ENCODE results near the gene ZNF787.
"Not testable (repeated sequence)": the region's sequence is repeated elsewhere in the genome, so short reads cannot be mapped to it uniquely, and the experiment has no call there.

The ZNF787 gene

DNA sequence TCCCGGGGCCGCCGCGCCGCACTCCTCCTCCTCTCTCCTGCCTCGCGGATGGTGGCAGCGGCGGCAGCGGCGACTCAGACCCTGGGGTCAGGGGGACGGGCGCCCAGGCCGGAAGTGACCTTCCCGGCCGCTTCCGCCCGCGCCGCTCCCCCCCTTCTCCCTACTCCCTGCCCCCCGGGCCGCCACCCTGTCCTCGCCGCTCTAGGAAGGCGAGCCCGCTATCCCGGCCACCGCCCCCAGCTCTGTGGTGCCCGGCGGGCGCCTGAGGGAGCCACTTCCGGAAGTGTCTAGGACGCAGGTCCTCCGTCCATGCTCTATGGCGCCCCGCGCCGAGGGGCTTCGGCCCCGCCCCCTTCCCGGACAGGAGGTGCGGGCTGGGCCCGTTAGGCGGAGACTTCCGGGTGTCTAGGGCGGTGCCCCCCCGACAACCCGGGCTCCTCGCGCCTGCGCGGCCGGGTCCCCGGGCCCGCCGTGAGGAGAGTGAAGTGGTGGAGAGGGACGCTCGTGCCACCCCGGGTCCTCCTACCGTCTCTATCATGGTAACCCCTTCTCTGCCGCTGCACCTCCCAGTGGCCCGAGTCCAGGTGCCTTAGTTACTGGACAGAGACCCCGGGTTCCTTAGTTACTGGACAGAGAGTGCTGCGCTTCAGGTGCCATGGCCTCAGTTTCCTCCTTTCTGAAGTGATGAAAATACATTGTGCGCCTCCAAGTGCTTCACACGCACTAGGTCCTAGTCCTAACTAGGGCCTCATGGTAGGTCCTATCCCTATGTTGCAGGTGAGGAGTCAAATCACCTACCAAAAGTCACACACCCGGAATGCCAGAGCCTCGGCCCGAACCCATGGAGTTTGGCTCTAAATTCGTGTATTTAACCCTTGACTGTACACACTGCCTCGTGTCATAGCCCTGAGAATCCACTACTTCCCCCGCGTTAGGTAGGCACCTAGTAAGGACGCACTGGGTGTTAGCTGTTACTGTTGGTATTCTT is at the start of gene ZNF787:
TSS of gene ZNF787 (minus strand) at position 116 of the 988 bp plus-strand sequence. CDS start 18,078 bp downstream, outside the sequence.
- peak; percentile 98 for DNase-seq

DNA sequence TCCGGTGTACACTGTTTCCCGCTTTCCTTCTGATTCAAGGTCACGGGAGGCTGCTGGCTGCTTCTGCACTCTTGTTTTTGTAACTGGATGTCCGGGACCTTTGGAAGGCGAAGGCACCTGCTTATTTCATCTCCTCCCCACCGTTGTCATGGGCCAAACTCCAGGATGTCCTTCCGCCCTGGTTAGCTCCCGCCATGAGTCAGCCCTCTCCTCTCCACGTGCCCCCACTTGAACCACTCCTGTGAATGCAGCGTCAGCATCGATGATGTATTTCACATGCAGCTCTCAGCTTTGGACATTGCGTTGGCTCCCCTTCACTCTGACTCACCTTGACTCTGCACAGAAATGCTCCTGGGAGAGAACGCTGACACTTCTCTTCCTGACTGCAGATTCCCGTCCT is 49.2 kb upstream of the ZNF787 start:
- DNase-seq: no peak

DNA sequence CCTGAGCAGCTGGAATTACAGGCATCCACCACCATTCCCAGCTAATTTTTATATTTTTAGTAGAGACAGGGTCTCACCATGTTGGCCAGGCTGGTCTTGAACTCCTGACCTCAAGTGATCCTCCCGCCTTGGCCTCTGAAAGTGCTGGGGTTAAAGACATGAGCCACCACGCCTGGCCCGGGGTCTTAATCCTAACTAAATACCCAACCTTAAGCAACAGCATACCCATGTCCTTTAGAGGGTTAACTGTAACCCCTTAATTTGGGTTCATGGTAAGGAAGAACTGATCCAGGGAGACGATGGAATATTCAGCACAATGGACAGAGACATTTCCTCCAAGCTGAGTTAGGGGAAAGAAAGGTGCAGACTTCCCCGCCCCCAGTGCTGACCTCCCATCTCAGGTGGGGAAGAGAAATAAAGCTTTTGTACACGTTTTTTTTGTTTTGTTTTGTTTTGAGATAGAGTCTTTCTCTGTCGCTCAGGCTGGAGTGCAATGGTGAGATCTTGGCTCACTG is 46.0 kb upstream of the ZNF787 start:
- no peak for DNase-seq

DNA sequence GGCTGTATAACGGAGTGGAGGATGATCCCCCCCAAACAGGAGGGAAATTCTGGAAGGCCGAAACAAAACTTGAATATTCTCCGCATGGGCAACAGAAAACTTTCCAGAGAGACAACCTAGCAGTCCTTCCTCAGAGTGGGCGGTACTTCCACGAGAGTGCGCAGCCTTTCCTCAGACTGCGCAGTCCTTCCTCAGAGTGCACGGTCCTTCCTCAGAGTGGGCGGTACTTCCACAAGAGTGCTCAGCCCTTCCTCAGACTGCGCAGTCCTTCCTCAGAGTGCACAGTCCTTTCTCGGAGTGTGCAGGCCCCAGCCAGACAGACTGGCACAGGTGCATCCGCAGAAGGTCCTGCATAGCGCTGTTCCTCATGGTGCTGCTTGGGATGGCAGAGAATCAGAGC is 42.0 kb upstream of the ZNF787 start:
- no peak for DNase-seq

DNA sequence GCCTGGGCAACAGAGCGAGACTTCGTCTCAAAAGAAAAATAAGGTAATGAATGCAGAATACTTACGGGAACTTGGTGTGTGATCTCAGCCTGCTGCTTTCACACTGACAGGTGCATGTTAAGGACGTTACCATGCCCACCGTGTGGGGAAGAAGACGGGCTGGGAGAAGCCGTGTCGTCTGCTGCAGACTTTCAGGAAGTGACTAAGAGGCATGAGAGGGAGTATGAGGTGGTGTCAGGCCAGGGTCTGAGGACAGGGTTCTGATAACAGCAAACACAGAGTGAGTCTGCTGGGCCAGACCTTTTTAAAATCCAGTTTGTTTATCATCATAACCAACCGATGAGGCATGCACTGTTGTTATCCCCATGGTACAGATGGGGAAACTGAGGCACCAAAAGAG is 41.2 kb upstream of the ZNF787 start:
- no peak for DNase-seq

DNA sequence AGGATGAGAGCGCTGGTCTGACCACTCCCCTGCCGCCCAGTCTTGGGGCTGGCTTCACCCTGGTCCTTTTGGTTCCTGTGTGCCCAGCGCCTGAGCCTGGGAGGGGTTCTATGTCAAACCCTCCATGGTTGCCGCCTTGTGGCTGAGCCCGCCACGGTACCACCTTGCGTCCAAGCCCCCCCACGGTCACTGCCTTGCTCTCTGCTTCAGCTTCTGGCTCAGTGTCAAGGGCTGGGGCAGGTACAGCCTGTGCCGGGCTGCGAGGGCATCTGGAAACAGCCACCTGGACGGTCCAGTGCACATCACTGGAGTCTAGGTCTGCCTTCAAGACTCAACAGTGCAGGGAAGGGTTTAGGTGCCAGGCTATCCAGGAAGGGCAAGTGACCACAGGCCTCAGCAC is 40.4 kb upstream of the ZNF787 start:
- no peak for DNase-seq

DNA sequence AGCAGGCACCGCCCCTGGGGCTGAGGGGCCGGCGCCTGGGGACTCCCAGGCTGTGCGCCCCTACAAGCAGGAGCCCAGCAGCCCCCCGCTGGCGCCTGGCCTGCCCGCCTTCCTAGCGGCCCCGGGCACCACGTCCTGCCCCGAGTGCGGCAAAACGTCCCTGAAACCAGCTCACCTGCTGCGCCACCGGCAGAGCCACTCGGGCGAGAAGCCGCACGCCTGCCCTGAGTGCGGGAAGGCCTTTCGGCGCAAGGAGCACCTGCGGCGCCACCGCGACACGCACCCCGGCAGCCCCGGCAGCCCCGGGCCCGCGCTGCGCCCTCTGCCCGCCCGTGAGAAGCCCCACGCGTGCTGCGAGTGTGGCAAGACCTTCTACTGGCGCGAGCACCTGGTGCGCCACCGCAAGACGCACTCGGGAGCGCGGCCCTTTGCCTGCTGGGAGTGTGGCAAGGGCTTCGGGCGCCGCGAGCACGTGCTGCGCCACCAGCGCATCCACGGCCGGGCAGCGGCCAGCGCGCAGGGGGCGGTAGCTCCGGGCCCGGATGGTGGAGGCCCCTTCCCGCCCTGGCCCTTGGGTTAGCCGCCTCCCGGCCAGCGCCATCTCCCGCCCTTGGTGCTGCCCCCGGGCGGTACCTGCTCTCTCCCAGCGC is 38.7 kb upstream of the ZNF787 start:
- DNase-seq: no peak

DNA sequence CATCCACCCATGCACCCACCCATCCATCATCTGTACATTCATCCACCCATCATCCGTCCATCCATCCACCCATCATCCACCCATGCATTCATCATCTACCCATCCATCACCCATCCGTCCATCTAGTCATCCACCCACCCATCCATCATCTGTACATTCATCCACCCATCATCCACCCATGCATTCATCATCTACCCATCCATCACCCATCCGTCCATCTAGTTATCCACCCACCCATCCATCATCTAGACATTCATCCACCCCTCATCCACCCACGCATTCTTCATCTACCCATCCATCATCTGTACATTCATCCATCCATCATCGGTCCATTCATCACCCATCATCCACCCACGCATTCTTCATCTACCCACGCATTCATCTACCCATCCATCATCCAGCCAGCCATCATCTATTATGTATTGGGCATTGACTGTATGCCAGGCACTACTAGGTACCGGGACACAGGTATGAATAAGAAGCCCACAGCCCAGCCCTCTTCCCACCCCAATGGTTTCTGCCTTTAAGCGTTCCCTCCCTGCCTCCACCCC is 38.0 kb upstream of the ZNF787 start:
- no peak for DNase-seq

DNA sequence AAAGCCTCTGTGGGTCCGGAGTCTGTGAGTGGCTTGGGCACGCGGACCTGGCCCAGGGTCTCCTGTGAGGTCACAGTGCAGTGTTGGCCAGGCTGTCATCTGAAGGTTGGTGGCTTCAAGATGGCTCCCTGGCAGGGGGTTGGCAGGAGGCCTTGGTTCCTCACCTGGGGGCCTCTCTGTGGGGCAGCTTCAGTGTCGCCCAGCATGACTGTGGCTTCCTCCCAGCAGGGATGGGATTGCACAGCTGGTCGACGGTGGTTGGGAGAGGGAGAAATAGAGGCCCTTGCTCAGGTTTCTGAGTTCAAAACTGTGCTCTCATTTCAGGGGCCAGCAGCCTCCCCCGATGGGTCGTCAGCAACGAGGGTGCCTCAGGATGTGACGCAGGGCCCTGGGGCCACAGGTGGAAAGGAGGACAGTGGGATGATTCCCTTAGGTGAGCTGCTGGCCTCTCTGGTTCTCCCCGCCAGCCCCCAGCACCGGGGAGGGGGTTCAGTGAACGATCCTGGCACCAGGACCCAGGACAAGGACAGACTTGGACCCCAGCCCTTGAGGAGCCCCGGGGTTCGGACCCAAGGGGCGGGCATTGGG is 37.2 kb upstream of the ZNF787 start:
- no peak for DNase-seq

DNA sequence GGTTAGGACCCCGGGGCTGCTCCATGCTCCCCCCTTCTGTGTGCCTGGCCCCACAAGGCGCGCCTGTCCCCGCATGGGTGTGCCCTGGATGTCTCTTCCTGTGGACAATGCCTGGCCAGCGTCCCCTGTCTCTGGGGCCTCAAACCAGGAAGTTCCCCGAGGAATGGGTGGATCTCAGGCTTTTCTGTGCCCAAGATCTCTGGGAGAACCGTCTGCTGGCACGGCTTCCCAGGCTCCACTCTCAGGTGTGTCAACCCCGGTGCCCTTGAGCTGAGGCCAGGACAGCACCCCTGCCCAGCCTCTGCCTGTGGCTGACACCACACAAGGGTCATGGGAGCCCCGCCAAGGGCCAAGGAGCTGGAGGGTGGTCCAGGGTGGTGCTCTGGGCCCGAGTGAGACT is 35.7 kb upstream of the ZNF787 start:
- no peak for DNase-seq

DNA sequence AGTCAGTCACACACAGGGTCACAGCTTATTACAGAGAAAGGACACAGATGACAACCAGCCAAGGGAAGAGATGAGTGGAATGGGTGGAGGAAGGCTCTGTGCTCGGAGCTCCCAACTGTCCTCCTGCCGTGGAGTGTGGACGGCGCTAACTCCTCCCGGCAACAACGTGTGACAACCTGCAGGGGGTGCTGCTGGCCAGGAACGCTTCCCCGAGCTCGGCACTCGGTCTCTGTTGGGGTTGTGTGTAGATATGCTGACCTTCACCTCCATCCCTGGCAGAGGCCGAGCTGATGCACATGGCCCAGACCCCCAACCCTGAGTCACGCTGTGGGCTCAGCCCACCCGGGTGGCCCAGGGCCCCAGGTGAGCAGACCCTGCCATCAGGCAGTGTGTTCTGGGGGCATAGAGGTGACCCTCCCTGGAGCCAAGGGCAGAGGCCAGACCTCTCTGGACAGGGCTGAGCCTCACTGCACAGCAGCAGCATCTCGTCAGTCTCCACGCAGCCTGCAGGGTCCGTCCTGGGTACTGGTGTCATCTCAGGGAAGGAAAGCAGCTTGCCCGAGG is 34.1 kb upstream of the ZNF787 start:
- DNase-seq: no peak

DNA sequence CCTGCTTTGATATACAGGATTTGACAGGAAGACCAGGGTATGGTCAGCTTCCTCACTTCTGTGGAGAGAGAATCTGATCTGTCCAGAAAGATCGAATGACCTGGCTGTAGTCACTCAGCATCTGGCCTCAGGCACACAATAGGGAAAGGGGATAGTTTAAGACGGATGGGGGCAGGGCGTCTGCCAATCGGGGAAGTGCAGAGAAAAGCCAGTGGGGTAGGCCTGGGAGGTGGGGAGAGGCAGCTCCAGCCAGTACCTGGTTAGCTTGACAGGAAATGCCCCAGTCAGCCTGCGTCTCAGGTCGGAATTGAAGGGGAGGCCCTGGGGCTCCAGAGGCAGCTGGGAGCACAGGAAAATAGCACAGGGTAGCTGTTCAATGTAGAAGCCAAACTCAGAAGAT is 32.4 kb upstream of the ZNF787 start:
- DNase-seq: no peak

DNA sequence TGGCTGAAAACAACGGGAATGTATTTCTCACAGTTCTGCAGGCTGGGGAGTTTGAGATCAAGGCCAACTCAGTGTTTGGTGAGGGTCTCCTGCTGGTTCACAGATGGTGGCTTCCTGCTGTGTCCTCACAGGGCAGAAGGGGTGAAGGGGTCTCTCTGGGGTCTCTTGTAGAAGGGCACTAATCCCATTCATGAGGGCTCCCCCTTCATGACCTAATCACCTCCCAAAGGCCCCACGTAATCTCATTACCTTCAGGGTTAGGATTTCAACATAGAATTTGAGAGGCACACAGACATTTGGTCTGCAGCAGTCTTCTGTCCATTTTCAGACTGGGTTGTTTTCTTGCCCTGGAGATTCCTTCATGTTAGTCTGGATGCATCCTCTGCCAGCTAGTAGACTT is 31.5 kb upstream of the ZNF787 start:
- no peak for DNase-seq

DNA sequence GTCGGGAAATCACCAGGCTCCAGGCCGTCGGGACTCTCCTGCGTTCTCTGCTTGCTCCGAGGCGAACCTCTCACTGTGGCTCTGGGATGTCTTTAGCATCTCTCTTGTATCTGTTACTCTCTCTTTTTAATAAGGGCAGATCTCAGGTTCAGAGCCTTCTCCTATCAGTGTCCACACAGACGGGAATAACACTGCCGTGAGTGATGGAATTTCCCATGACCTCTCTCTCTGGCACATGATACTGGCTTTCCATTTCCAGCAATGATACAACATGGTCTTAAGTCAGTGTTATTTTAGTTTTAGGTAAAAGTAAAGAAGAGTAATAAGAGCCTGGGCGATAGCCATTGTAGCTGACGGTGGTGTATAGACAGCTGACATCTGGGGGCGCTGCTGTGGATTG is 29.3 kb upstream of the ZNF787 start:
- DNase-seq: no peak

DNA sequence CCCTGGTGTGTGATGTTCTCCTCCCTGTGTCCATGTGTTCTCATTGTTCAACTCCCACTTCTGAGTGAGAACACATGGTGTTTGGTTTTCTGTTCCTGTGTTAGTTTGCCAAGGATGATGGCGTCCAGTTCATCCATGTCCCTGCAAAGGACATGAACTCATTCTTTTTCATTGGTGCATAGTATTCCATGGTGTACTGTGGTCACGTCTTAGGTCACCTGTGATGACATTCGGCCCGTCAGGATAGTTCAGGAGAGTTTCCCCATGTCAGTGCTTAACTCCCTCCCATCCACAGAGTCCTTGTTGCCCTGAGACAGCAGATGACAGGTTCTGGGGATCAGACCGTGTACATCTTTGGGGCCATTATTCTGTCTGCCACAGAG is 28.6 kb upstream of the ZNF787 start:
- no peak for DNase-seq

DNA sequence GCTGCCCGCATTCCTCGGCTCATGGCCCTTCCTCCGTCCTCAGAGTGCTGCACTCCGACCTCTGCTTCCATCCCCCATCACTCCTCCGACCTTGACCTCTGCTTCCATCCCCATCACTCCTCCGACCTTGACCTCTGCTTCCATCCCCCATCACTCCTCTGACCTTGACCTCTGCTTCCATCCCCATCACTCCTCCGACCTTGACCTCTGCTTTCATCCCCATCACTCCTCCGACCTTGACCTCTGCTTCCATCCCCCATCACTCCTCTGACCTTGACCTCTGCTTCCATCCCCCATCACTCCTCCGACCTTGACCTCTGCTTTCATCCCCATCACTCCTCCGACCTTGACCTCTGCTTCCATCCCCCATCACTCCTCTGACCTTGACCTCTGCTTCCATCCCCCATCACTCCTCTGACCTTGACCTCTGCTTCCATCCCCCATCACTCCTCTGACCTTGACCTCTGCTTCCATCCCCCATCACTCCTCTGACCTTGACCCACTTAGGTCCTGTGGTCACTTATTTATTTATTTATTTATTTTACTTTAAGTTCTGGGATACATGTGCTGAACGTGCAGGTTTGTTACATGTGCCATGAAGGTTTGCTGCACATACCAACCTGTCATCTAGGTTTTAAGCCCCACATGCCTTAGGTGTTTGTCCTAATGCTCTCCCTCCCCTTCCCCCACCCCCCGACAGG is 28.0 kb upstream of the ZNF787 start:
- not testable (repeated sequence) for DNase-seq

DNA sequence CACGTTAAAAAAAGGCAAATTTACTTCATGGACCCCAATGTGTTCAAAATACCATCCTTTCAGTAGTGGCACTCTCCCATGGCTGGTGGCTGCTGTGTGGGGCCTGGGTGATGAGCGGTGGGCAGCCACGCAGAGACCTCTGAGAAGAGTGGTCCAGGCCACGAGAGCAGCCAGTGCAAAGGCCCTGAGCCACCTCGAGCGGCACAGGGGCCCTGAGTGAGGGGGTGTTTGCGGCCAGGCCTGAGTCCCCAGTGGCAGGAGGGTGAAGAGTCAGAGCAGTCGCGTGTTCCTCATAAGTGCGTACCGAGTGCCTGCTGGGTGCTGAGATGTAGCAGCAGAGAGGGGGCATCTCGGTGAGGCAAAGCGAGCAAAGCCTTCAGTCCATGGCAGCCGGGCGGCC is 27.0 kb upstream of the ZNF787 start:
- DNase-seq: no peak

DNA sequence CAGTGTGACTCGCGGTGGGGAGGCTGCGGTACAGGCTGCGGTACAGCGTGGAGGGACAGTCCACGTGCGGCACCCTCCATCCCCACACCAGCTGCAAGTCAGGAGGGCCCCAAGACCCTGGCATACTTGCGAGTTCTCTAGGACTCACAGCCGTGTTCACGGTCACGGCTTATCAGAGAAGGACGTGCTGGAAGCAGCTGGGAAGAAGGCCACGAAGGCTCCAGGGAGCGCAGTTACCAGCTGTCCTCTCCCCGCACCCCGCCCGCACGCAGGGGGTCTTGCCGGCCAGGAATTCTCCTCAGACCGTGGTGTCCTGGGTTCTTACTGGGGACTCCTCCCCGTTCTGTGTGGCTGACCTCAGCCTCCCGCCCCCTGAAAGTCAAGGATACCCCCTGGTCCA is 26.2 kb upstream of the ZNF787 start:
- no peak for DNase-seq

DNA sequence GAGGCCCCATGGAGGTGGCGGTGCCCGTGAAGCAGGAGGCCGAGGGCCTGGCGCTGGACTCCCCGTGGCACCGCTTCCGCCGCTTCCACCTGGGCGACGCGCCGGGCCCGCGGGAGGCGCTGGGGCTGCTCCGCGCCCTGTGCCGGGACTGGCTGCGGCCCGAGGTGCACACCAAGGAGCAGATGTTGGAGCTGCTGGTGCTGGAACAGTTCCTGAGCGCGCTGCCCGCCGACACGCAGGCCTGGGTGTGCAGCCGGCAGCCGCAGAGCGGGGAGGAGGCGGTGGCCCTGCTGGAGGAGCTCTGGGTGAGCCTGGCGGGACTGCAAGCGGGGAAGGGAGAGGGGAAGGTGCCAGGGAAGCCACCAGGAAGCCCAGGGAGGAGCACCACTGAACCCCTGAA is 25.8 kb upstream of the ZNF787 start:
- DNase-seq: no peak

DNA sequence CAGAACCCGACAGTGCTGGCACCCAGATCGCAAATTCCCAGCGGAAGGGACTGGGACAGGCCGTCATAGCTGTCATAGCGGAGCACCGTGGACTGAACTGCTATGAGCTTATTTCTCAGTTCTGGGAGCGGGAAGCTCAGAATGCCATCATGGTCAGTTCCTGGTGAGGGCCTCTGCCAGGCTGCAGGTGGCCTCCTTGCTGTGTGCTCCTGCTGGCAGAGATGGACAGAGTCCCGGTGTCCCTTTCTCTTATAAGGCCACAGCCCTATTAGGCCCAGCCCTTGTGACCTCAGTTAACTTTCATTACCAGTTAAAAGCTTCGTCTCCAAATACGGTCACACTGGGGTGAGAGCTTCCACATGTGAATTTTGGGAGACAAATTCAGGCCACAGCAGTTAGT is 24.6 kb upstream of the ZNF787 start:
- DNase-seq: no peak

DNA sequence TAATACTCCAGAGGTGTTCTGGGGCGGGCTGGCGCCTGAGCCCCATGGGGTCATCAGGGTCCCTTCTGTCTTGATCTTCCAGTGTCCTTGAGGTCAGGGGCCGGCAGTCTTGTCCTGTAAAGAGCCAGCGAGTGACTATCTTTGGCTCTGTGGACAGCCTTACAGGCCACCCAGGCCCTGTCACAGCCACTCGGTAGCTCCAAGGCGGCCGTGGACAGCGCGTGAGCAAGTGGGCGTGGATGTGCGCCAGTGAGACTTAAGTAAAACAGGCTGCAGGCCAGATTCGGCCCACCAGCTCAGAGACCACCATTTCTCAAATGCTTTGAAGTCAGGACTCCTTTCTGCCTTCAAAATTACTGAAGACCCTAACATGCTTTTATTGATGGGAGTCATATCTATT is 23.7 kb upstream of the ZNF787 start:
- DNase-seq: no peak

DNA sequence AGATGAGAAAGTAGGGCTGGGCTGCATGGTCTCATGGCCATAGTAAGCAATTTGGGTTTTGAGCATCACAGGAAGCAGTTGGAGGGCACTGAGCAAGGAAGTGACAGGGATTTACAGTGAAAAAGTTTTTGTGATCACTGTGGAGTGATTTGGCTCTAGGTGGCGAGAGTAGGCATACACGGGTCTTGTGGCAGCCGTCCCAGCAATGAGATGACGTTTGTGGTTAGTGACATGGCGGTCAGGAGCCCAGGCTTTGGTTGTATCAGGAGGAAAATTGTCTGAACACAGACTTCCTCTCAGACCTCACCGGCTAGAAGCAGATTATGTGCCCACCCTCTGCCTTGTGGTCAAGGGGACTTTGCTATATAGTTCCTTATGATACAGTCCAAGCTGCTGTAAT is 23.3 kb upstream of the ZNF787 start:
- DNase-seq: no peak
